Measurements from ENCODE around the gene TADA2B. TPM values are rescaled to one million over a fixed set of nuclear protein-coding genes. Genes with fewer than 3 reads are reported as not detected.

TADA2B gene
- total RNA-seq, 4 donors from 2014 or later = 17.9 to 34.1 (median 26.6) TPM

- peaks cover 18 to 25% of the 10 kb centered on the region in 2 donors for H3K36me3 ChIP-seq
Measured at GRCh38 chr4:7054106-7054880, 11.1 kb downstream of the TADA2B start.

GRCh38 chr4:7055111-7055989, 12.2 kb downstream of the TADA2B start:
- Histone ChIP-seq H3K27me3 (no peaks in the 10 kb centered on the region), H3K27ac (no peak overlapping the region), H3K4me1 (peaks cover 10 to 18% of the 10 kb centered on the region in 2 donors), H3K9me3 (no peaks in the 10 kb centered on the region), H3K4me3 (replicated peaks in 1 of 3) (no peak overlapping the region), H3K36me3 (peaks cover 23 to 36% of the 10 kb centered on the region in 2 donors)
- DNase-seq = no peak
- intact Hi-C loops (cut with DNase I) = no loop called here
- WGBS, 2 donors = 89 to 93% methylated on average over 27 to 30 of the region's 31 CpGs
- TF ChIP-seq POLR2A (IDR thresholded peaks at IDR 0.05) (no peak), CTCF (IDR thresholded peaks at IDR 0.05) (no peak)

More at GRCh38 chr4:7054106-7054880, 11.1 kb downstream of the TADA2B start:
- no peak for DNase-seq
- Histone ChIP-seq H3K4me3 (replicated peaks in 1 of 3) (no peak overlapping the region), H3K27ac (no peak overlapping the region), H3K9me3 (no peaks in the 10 kb centered on the region), H3K27me3 (no peaks in the 10 kb centered on the region), H3K4me1 (peaks cover 10 to 18% of the 10 kb centered on the region in 2 donors)
- no peak for TF ChIP-seq CTCF (IDR thresholded peaks at IDR 0.05)
- TF ChIP-seq POLR2A (IDR thresholded peaks at IDR 0.05) = no peak
- 96 to 97% methylated on average over 52 of the region's 52 CpGs for WGBS, 2 donors
- intact Hi-C loops (cut with DNase I) = no loop called here

- intact Hi-C loops (cut with DNase I) = no loop called here
- Histone ChIP-seq H3K27ac (no peak overlapping the region), H3K4me3 (replicated peaks in 1 of 3) (no peak overlapping the region), H3K9me3 (no peaks in the 10 kb centered on the region), H3K27me3 (no peaks in the 10 kb centered on the region), H3K36me3 (peaks cover 29 to 40% of the 10 kb centered on the region in 2 donors), H3K4me1 (peaks cover 10 to 18% of the 10 kb centered on the region in 2 donors)
- WGBS, 2 donors = 87 to 93% methylated on average over 5 to 10 of the region's 10 CpGs
- no peak for DNase-seq
- TF ChIP-seq POLR2A (IDR thresholded peaks at IDR 0.05) (no peak), CTCF (IDR thresholded peaks at IDR 0.05) (no peak)
Measured at GRCh38 chr4:7055990-7056325, 12.8 kb downstream of the TADA2B start.

- Histone ChIP-seq H3K9me3 (no peaks in the 10 kb centered on the region), H3K36me3 (peaks cover 51 to 60% of the 10 kb centered on the region in 2 donors), H3K4me3 (replicated peaks in 1 of 3) (no peak overlapping the region), H3K4me1 (no peaks in the 10 kb centered on the region), H3K27me3 (no peaks in the 10 kb centered on the region), H3K27ac (no peak overlapping the region)
- 92% methylated on average over 3 of the region's 3 CpGs for WGBS, 2 donors
- no peak for DNase-seq
- intact Hi-C loops (cut with DNase I) = no loop called here
- TF ChIP-seq CTCF (IDR thresholded peaks at IDR 0.05) (no peak), POLR2A (IDR thresholded peaks at IDR 0.05) (no peak)
Measured at GRCh38 chr4:7058792-7059191, 15.6 kb downstream of the TADA2B start.

- Histone ChIP-seq H3K36me3 (peaks cover 49 to 54% of the 10 kb centered on the region in 2 donors), H3K27me3 (no peaks in the 10 kb centered on the region), H3K4me1 (no peaks in the 10 kb centered on the region), H3K9me3 (no peaks in the 10 kb centered on the region), H3K27ac (no peak overlapping the region), H3K4me3 (replicated peaks in 1 of 3) (no peak overlapping the region)
- 92 to 95% methylated on average over 11 of the region's 11 CpGs for WGBS, 2 donors
- DNase-seq = no peak
- TF ChIP-seq POLR2A (IDR thresholded peaks at IDR 0.05) (no peak), CTCF (IDR thresholded peaks at IDR 0.05) (no peak)
- intact Hi-C loops (cut with DNase I) = no loop called here
Measured at GRCh38 chr4:7059662-7060061, 16.5 kb downstream of the TADA2B start.
